ENCODE results near the gene HSD17B14.
"Not testable (repeated sequence)": the region's sequence is repeated elsewhere in the genome, so short reads cannot be mapped to it uniquely, and the experiment has no call there.

HSD17B14 gene

DNA sequence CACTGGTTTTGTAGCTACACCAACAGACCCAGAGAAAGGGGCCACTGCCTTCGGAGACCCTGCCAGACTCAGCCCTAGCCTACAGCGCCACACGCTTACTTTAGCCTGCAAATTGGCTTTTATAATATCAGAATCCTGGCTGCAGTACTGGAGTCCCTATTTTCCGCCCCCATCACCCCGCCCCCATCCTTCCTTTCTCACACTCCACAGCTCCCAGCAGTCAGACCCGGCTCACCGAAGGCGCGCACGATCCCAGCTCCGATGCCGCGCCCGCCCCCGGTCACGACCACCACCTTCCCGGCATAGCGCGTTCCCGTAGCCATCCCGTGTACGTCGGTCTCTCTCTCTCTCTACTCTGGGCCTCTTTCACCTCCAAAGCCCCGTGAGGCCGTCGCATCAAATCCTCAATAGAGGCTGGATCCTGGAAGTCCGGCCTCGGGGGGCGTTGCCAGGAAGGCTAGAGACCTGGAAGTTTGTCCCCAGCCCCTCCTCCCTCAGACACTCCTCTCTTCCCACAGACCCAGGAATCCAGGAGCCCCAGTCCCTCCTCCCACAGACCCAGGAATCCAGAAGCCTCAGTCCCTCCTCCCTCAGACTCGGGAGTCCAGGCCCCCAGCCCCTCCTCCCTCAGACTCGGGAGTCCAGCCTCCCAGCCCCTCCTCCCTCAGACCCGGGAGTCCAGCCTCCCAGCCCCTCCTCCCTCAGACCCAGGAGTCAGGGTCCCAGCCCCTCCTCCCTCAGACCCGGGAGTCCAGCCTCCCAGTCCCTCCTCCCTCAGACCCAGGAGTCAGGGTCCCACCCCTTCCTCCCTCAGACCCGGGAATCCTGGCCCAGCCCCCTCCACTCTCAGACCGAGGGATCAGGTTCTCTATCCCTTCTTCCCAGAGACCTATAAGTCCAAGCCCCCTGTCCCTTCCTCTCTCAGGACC lies at the start of gene HSD17B14:
Gene HSD17B14, minus strand, starts transcription at position 403 of the 929 bp plus-strand sequence. Its CDS starts 80 bp downstream, at position 323.
- no peak for DNase-seq

- DNase-seq, result no peak
These were observed 47.4 kb upstream of the HSD17B14 start for GRCh38 chr19:48883726-48884125.

DNA sequence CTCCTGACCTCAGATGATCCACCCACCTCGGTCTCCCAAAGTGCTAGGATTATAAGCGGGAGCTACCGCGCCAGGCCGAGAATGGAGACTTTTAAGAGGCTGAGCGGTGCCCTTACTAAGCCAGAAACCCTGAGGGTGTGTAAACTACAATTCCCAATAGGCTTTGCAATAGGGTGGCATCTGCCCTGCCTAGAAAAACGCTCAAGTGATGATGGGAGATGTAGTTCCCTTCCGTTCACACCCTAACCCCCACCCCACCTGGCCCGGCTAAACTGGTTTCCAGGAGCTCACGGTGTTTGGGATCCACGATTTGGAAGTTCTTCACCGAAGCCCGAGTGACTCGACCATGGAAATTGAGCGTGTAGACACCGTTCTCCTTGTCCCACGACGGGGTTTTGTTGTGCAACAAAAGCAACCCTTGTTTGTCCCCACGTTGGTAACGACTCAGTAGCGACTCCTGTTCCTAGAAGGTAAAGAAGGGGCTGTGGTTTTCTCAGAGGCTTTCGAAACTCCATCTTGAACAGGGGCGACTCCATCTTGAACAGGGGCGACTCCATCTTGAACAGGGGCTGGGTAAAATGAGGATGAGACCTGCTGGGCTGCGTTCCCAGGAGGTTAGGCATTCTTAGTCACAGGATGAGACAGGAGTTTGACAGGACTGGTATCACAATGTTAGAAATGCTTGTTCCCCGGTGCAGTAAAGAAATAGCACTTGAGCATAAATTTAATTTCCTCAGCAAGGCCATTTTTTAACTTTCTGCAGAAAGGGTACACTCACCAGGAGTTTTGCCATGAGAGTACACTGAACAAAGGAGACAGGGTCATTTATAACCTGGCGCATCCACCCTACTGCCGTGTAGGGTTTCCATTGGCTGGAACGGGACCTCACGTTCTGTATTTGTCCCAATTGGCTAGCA lies 45.7 kb upstream of the HSD17B14 start:
- peak; percentile 43 for DNase-seq

DNA sequence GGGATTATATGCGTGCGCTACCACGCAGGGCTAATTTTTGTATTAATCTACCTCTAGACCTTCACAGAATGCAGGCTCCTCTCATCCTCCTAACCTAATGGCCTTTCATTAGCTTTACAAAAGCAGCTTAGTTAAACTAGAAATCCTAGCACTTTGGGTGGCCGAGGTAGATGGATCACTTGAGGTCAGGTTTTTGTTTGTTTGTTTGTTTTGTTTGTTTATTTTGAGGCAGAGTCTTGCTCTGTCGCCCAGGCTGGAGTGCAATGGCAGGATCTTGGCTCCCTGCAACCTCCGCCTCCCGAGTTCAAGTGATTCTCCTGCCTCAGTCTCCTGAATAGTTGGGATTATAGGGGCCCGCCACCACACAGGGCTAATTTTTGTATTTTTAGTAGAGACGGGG lies 43.4 kb upstream of the HSD17B14 start:
- not testable (repeated sequence) for DNase-seq

DNA sequence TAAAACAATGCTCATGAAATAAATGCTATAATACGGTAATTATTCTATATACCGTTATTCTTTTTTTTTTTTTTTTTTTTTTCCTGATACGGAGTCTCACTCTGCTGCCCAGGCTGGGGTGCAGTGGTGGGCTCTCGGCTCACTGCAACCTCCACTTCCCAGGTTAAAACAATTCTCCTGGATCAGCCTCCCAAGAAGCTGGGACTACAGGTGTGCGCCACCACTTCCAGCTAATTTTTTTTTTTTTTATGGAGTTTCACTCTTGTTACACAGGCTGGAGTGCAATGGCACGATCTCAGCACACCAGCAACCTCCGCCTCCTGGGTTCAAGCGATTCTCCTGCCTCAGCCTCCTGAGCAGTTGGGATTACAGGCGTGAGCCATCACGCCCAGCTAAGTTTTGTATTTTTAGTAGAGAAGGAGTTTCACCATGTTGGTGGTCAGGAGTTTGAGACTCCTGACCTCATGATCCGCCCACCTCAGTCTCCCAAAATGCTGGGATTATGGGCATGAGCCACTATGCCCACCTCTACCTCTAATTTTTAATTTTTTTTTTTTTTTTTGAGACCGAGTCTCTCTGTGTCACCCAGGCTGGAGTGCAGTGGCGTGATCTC lies 42.8 kb upstream of the HSD17B14 start:
- DNase-seq, result no peak

GRCh38 chr19:48878196-48879024 lies 42.1 kb upstream of the HSD17B14 start:
- DNase-seq, result peak; percentile 33

DNA sequence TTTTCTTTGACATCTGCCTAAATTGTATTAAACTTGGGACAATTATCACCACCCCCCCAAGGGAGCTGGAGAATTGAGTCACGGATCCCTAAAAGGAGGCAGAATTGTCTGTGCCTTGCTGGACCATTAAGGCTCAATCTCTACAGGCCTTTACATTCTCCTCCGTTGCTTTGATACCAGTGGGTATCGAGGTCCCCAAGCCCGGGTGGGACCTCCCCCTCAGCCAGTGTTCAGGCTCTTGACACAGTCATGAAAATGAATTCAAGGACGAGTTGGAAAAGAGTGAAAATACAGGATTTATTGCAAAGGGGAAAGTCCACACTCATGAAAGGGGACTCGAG lies 41.5 kb upstream of the HSD17B14 start:
- DNase-seq, result no peak

GRCh38 chr19:48876043-48876981 lies 40.0 kb upstream of the HSD17B14 start:
- peak; percentile 66 for DNase-seq

- DNase-seq, result peak; percentile 26
These were observed 38.2 kb upstream of the HSD17B14 start for GRCh38 chr19:48874303-48875135.

DNA sequence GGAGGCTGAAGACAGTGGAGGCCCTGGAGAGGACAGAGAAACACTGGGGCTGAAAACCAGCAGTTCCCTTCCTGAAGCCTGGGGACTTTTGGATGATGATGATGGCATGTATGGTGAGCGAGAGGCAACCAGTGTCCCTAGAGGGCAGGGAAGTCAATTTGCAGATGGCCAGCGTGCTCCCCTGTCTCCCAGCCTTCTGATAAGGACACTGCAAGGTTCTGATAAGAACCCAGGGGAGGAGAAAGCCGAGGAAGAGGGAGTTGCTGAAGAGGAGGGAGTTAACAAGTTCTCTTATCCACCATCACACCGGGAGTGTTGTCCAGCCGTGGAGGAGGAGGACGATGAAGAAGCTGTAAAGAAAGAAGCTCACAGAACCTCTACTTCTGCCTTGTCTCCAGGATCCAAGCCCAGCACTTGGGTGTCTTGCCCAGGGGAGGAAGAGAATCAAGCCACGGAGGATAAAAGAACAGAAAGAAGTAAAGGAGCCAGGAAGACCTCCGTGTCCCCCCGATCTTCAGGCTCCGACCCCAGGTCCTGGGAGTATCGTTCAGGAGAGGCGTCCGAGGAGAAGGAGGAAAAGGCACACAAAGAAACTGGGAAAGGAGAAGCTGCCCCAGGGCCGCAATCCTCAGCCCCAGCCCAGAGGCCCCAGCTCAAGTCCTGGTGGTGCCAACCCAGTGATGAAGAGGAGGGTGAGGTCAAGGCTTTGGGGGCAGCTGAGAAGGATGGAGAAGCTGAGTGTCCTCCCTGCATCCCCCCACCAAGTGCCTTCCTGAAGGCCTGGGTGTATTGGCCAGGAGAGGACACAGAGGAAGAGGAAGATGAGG lies 37.4 kb upstream of the HSD17B14 start:
- DNase-seq, result no peak

DNA sequence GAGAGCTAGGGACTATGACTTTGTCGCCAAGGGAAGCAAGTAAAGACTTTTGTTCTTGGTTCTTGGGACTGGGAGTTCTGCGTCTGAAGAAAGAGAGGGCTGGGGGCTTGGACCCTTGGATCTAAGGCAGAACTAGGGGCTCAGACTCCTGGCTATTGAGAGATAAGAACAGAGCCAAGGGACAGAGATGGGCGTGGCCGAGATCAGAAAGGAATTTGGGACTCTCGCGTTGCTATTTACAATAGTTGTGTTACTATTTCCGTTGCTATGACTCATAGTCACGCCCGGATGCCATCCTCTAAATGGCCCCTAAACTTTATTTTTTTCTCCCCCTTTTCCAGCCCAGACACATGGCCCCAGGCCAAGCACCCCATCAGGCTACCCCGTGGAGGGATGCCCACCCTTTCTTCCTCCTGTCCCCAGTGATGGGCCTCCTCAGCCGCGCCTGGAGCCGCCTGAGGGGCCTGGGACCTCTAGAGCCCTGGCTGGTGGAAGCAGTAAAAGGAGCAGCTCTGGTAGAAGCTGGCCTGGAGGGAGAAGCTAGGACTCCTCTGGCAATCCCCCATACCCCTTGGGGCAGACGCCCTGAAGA lies 36.7 kb upstream of the HSD17B14 start:
- peak; percentile 89 for DNase-seq

DNA sequence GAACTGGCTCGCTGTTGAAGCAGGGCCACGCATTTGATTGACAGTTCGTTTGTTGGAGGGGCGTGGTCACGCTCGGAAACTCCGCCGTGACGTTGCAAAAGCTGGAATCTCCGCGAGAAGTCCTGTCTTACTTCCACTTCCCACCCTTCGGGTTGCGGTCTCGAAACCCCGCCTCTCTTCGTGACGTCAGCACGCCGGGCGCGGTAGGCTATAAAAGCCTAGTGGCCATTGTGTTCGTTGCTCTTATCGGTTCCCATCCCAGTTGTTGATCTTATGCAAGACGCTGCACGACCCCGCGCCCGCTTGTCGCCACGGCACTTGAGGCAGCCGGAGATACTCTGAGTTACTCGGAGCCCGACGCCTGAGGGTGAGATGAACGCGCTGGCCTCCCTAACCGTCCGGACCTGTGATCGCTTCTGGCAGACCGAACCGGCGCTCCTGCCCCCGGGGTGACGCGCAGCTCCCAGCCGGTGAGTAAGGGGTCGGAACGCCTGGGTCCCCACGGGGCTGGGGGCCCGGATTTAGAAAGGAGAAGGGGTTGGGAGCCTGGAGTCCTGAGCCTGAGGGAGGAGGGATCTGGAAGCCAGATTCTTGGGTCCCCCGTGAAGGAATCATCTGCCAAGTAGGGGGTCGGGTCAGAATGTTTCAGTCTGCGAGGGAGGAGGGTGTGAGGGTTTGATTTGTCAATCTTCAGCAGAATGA lies 36.0 kb upstream of the HSD17B14 start, which contains the start of gene PPP1R15A:
Gene PPP1R15A, plus strand, starts transcription at position 240 of the 702 bp plus-strand sequence. CDS start 813 bp downstream, outside the sequence.
- peak; percentile 99 for DNase-seq

DNA sequence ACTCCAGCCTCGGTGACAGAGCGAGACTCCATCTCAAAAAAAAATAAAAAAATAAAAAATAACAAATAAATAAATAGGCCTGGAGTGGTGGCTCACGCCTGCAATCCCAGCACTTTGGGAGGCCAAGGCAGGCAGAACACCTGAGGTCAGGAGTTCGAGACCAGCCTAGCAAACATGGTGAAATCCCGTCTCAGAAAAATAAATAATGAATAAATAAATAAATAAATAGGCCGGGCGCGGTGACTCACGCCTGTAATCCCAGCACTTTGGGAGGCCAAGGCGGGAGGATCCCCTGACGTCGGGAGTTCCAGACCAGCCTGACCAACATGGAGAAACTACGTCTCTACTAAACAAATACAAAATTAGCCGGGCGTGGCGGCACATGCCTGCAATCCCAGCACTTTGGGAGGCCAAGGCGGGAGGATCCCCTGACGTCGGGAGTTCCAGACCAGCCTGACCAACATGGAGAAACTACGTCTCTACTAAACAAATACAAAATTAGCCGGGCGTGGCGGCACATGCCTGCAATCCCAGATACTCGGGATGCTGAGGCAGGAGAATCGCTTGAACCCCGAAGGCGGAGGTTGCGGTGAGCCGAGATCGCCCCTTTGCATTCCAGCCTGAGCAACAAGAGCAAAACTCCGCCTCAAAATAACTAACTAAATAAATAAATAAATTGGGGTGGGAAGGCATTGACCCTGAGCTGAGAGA lies 35.3 kb upstream of the HSD17B14 start:
- not testable (repeated sequence) for DNase-seq

- no peak for DNase-seq
These were observed 33.8 kb upstream of the HSD17B14 start for GRCh38 chr19:48870048-48870447.

DNA sequence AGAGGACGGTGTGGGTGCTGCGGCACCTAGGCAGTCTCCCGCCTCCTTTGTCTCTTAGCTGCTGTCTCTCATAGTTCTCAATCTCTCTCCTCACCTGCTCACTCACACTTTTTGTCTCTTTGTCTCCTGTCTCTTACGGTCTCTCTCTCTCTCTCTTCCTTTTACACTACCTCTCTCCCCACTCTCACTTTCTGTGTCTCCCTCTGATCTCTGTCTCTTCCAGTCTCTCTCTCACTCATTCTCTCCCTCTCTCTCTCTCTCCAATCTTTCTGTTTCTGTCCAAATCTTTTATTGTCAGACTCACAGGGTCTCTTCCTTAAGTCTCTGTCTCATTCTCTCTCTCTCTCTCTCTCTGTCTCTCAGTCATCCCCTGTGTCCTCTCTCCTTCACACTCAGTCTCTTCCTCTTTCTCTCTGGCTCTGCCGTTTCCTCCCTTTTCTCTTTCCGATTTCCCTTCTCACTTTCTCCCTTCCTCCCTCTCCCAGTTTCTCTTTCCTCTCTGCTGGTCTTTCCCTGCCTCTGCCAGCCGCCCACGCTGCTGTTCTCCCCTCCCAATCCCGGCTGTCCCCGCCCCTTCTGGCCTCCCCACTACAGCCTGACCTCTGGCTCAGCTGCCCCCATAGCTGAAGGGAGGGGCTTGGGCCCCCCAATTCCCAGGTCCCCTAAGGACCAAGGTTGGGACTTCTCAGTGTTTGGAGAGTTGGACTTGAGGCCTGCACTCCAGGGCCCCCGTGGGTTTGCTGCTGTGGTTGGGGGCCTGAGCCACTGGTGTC lies 32.0 kb upstream of the HSD17B14 start, which contains the start of gene PLEKHA4:
Gene PLEKHA4, minus strand, starts transcription at position 504 of the 773 bp plus-strand sequence. CDS start 997 bp downstream, outside the sequence.
- no peak for DNase-seq

DNA sequence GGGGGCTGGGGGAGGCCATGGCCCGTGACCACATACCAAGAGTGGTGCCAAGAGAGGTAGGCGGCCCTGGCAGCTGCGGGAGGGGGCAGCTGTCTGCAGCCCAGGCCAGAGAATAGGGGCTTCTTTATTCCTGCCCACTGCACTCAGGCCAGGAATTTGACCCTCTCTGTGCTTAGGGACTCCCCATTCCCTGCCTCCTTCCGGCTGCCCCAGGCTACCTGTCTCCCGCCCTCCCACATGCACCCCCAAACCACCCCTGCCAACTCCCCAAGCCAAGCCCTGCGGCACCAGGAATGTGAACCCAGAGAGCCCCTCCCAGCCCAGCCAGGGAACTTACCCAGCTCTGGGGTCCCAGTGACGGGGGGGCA lies 31.4 kb upstream of the HSD17B14 start:
- DNase-seq, result no peak
